Epithelial cell of proximal tubule (primary cell): ENCODE data around the gene NSL1. TPM values are rescaled to one million over a fixed set of nuclear protein-coding genes. Genes with fewer than 3 reads are reported as not detected.
"Not testable (repeated sequence)": the region's sequence is repeated elsewhere in the genome, so short reads cannot be mapped to it uniquely, and the experiment has no call there.

ENCODE experiments used
- DNase-seq: peaks from one replicate; pipeline ENCODE4 v3.0.0-alpha.2; 2011; ENCODE audit warnings: low read depth
- H3K4me3 ChIP-seq: 2 replicates; pipeline ENCODE4 v1.5.1; 2011; ENCODE audit warnings: low read depth, mild to moderate bottlenecking, low read length
- CTCF ChIP-seq: conservative IDR thresholded peaks from 2 replicates; pipeline ENCODE4 v1.5.1; 2012; ENCODE audit warnings: low read depth, mild to moderate bottlenecking, low read length
- total RNA-seq: library from RNA; depleted of rRNA; stranded (reverse); fragments of >200 nt; gene quantifications from 2 replicates; pipeline ENCODE4 v1.2.3, GENCODE V29; 2015

The NSL1 gene
- total RNA-seq, 1 donor from 2014 or later, result 31.2 TPM

- no peak for DNase-seq
- H3K4me3 ChIP-seq, result no peak overlapping the region
- no peak for TF ChIP-seq CTCF
Measured at GRCh38 chr1:212783976-212784375, 7.6 kb downstream of the NSL1 start.

GRCh38 chr1:212782422-212783154, 9.0 kb downstream of the NSL1 start:
- TF ChIP-seq CTCF, result peak; percentile 58
- H3K4me3 ChIP-seq, result no peak overlapping the region
- DNase-seq, result no peak

- no peak overlapping the region for H3K4me3 ChIP-seq
- DNase-seq, result no peak
- TF ChIP-seq CTCF, result no peak
Measured at GRCh38 chr1:212781225-212781624, 10.4 kb downstream of the NSL1 start.

- TF ChIP-seq CTCF, result no peak
- DNase-seq, result no peak
- no peak overlapping the region for H3K4me3 ChIP-seq
Measured at GRCh38 chr1:212780759-212781158, 10.8 kb downstream of the NSL1 start.

- H3K4me3 ChIP-seq, DNase-seq: not testable (repeated sequence)
Measured at GRCh38 chr1:212779086-212779485, 12.5 kb downstream of the NSL1 start.

- no peak for DNase-seq
- no peak overlapping the region for H3K4me3 ChIP-seq
- no peak for TF ChIP-seq CTCF
Measured at GRCh38 chr1:212777151-212777550, 14.4 kb downstream of the NSL1 start.

GRCh38 chr1:212775241-212775640, 16.3 kb downstream of the NSL1 start:
- DNase-seq, result no peak
- no peak for TF ChIP-seq CTCF
- no peak overlapping the region for H3K4me3 ChIP-seq

- no peak for DNase-seq
- no peak overlapping the region for H3K4me3 ChIP-seq
- no peak for TF ChIP-seq CTCF
Measured at GRCh38 chr1:212774584-212774983, 17.0 kb downstream of the NSL1 start.
